HG03442 (cell line): ENCODE measurements around the gene IRF9.

Experiments
- ATAC-seq: cut with Tn5 transposase; IDR thresholded peaks from one replicate; pipeline ENCODE4 v1.9.1; 2021; ENCODE audit warnings: mild to moderate bottlenecking, moderate library complexity; ENCODE audit not compliant: unreplicated experiment

The IRF9 gene

GRCh38 chr14:24130717-24131548 lies 30.1 kb upstream of the IRF9 start:
- ATAC-seq = no peak

- no peak for ATAC-seq
These were observed 29.5 kb upstream of the IRF9 start for GRCh38 chr14:24131549-24131966.

- no peak for ATAC-seq
These were observed 28.9 kb upstream of the IRF9 start for GRCh38 chr14:24132061-24132685.

- ATAC-seq = no peak
These were observed 28.1 kb upstream of the IRF9 start for GRCh38 chr14:24132976-24133375.

GRCh38 chr14:24133735-24134134 lies 27.3 kb upstream of the IRF9 start:
- no peak for ATAC-seq

DNA sequence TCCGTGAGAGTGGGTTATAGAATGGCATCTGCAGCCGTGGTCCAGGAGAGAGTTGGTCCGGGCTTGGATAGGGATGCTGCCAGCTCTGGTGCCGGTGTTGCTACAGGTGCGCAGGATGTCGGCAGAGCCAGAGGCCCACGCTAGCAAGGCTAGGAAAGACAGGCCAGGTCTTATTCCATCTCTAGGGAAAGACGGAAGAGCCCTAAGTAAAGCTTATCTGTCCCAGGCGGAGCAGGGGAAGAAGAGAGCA lies 25.6 kb upstream of the IRF9 start:
- ATAC-seq = no peak

DNA sequence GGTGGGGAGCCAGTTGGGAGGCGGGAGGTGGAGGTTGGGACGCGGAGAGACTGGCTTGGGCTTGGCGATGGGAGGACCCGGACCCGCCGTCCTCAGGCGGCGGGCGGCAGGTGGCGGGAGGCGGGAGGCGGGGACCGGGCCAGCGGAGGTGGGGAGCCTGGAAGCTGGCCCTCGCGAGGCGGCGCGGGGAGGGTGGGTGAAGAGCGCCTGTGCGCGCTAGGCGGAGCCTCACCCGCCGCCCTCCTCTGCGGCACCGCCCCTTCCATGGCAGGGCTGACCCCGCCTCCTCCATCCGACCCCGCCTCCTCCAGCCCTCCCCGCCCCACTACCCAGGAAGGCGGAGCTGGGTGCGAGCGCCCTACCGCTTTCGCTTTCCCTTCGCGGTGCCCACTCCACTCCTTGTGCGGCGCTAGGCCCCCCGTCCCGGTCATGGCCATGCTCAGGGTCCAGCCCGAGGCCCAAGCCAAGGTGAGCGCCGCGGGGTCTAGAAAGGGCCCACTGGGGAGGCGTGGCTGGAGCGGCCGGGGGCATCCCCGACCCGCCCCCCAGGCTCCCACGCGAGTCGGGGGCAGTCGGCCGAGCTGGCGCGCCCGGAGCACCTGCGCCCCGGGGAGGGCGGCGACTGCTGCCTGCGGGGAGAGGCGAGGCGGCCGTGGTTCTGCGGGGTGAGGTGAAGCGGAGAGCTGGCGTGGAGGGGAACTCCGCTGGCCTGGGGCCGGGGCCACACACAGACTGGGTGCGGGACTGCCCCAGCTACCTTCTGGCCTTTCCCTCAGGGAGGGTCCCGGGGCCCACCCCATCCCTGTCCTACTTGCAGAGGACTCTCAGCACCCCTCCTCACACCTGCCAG lies 25.0 kb upstream of the IRF9 start, which contains the start of gene PSME1:
Gene PSME1 (plus strand): TSS at position 361 of the 850 bp plus-strand sequence. CDS start 69 bp downstream, at position 430.
- ATAC-seq = peak; percentile 80

DNA sequence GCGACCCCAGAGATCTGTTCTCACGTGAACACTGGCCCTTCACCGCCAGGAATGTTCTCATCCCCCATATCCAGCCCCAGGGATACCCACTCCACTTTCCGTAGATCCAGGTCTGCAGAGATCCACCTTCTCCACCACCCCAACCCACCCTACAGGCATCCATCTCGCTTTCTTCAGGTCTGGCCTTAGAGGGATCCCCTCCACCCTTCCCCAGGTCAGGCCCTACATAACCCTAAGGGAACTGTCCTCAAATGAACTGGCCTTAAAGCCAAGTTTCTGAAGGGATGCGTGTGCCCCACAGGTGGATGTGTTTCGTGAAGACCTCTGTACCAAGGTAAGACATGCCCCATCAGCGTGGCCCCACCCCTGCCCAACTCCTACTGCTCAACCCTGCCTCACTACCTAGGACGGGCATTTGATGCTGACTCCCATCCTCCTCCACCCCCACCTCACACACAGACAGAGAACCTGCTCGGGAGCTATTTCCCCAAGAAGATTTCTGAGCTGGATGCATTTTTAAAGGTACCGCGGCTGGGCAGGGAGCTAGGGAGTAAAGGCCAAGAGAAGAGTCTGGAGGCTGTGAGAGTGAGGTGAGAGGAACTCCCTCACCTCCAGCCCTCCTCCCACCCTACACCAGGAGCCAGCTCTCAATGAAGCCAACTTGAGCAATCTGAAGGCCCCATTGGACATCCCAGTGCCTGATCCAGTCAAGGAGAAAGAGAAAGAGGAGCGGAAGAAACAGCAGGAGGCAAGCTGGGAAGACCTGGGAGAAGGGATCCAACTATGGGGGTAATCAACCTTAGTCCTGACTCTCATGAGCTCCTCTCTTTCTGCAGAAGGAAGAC lies 24.2 kb upstream of the IRF9 start:
- ATAC-seq = no peak

DNA sequence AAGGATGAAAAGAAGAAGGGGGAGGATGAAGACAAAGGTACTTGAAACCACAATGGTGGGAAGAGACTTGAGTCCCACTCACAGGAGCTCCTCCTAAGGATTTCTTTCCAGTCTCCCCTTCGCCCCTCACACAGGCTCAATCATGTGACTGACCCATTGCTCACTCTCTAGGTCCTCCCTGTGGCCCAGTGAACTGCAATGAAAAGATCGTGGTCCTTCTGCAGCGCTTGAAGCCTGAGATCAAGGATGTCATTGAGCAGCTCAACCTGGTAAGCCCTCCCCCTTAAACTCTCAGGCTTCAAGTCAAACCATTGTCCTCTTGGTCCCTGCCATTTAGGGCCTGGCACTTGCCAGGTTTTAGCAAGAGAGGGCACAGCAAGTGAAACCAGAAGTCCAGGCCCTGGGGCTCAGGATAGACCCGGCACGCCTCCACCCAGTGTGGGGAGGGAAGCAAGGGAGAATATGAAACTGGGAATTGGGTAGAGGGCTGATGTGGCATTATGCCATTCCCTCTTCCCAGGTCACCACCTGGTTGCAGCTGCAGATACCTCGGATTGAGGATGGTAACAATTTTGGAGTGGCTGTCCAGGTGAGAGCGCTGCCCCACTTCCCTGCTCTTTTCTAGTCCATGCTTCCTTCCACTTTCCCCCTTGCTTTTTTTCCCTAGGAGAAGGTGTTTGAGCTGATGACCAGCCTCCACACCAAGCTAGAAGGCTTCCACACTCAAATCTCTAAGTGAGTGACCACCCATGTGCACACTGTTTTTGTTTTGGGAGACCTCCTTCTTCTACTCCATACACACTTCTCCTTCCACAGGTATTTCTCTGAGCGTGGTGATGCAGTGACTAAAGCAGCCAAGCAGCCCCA lies 23.3 kb upstream of the IRF9 start:
- no peak for ATAC-seq

- ATAC-seq = no peak
These were observed 22.4 kb upstream of the IRF9 start for GRCh38 chr14:24138396-24139271.

- no peak for ATAC-seq
These were observed 21.7 kb upstream of the IRF9 start for GRCh38 chr14:24139272-24139934.

DNA sequence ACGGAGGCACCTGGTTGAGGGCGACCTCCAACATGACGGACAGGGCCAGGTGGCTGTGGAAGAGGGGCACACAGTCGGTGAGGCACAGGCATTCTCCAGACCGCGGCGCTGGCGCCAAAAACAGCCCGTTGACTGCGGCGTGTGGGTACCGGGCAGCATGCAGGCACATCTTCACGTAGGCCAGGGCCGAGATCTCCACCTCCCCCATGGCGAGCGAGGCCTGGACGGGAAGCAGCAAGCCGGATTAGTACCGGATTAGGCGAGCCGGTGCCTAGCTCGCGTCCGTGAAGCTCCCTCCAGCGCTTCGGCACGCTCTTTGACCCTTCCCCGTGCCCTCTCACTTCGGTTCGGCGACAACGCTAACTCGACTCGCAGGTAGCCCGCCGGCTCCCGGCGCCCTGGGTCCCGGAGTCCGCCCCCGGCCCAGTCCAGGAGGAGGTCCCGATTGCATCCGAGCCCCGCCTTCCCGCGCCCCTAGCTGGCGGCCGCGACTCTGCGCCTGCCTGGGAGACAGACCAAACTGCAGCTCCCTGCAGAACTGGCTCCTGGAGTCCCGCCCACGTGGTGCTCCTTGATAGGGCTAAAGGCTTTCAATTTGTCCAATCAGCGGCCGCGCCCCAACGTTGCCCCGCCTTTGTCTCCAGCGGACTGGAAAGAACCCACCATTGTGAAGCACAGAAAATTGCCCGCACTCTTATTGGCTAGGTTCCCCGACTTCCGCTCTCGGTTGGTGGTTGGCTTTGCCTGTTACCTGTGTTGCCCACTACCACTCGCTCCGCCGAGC lies 19.8 kb upstream of the IRF9 start, which contains the start of gene EMC9:
Gene EMC9 (minus strand): TSS at position 495 of the 784 bp plus-strand sequence. CDS start 287 bp downstream, at position 208.
- ATAC-seq = peak; percentile 81

DNA sequence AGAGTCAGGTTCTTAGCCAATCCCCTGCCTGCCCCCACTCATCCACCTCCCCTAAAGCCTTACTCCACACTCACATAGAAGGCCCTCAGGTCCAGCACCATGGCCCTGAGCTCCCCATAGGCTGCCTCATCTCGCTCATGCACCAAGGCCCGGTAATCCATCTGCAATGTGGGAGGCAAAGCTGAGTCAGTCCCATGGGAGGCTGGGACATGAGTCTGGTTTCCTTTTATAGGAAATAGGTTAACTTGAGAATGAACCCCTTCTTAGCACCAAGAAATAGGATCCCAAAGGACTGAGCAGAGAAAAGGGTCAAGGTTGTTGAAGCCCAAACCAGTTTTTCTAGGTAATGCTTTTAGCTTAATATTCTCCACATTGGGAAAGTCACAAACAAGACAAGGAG lies 17.6 kb upstream of the IRF9 start:
- no peak for ATAC-seq

GRCh38 chr14:24144451-24144850 lies 16.6 kb upstream of the IRF9 start:
- ATAC-seq = no peak

- ATAC-seq = no peak
These were observed 15.8 kb upstream of the IRF9 start for GRCh38 chr14:24145219-24145618.

- no peak for ATAC-seq
These were observed 15.2 kb upstream of the IRF9 start for GRCh38 chr14:24145690-24146452.
